ENCODE results near the gene TTC27. TPM values are rescaled to one million over a fixed set of nuclear protein-coding genes. Genes with fewer than 3 reads are reported as not detected.
A peak's percentile ranks its signal among the peaks of the same experiment; 100 is the strongest.

Gene TTC27
- total RNA-seq, 4 donors from 2014 or later: 10.4 to 13.9 (median 11.6) TPM

GRCh38 chr2:32706815-32707579 is 79.1 kb downstream of the TTC27 start:
- Histone ChIP-seq H3K4me1 (peaks cover 0 to 13% (median 6%) of the 10 kb centered on the region in 3 donors), H3K36me3 (peaks cover 0 to 39% of the 10 kb centered on the region in 2 donors), H3K9me3 (no peaks in the 10 kb centered on the region), H3K27me3 (no peaks in the 10 kb centered on the region), H3K27ac (no peak overlapping the region), H3K4me3 (no peak overlapping the region)
- 88 to 100% methylated on average over 2 to 3 of the region's 5 CpGs for WGBS, 2 donors (ENCODE audit: low coverage in 1 of 2)
- no peak for ATAC-seq
- TF ChIP-seq EP300 (IDR thresholded peaks at IDR 0.05) (no peak), POLR2AphosphoS5 (IDR thresholded peaks at IDR 0.05) (no peak), POLR2A (IDR thresholded peaks at IDR 0.05) (no peak)
- TF ChIP-seq, protein P1, sequence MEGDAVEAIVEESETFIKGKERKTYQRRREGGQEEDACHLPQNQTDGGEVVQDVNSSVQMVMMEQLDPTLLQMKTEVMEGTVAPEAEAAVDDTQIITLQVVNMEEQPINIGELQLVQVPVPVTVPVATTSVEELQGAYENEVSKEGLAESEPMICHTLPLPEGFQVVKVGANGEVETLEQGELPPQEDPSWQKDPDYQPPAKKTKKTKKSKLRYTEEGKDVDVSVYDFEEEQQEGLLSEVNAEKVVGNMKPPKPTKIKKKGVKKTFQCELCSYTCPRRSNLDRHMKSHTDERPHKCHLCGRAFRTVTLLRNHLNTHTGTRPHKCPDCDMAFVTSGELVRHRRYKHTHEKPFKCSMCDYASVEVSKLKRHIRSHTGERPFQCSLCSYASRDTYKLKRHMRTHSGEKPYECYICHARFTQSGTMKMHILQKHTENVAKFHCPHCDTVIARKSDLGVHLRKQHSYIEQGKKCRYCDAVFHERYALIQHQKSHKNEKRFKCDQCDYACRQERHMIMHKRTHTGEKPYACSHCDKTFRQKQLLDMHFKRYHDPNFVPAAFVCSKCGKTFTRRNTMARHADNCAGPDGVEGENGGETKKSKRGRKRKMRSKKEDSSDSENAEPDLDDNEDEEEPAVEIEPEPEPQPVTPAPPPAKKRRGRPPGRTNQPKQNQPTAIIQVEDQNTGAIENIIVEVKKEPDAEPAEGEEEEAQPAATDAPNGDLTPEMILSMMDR (IDR thresholded peaks at IDR 0.05): no peak

DNA sequence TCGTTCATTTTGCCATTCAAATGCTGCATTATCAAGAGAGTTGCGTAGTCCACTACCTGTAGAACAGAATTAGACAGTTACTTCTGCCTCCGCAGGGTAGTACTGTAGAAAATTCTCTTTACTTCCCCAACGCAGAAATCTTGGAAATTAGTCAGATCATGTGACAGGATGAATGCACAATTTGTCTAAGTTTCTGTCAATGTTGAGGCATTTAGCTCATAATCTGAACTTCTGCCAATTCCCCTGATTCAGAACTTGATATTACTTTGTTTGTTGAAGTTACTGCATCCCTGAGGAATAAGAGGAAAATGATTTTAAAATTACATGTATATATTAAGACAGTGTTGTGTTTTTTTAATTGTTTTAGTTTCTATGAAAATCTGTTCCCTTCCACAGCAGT is 83.4 kb downstream of the TTC27 start:
- no peaks in the 10 kb centered on the region for H3K9me3 ChIP-seq
- no peak overlapping the region for H3K4me3 ChIP-seq
- H3K4me1 ChIP-seq: peaks cover 0 to 33% (median 7%) of the 10 kb centered on the region in 3 donors
- H3K27ac ChIP-seq: peak overlapping the region in 1 of 4 donors; percentile 61
- ATAC-seq: peak; percentile 41
- peaks cover 0 to 9% of the 10 kb centered on the region in 2 donors for H3K36me3 ChIP-seq
- no peaks in the 10 kb centered on the region for H3K27me3 ChIP-seq
- 35 to 42% methylated on average over 4 of the region's 4 CpGs for WGBS, 2 donors (ENCODE audit: low coverage in 1 of 2)
- TF ChIP-seq, protein P1 (IDR thresholded peaks at IDR 0.05): no peak
- TF ChIP-seq EP300 (IDR thresholded peaks at IDR 0.05) (no peak), POLR2A (IDR thresholded peaks at IDR 0.05) (no peak), POLR2AphosphoS5 (IDR thresholded peaks at IDR 0.05) (no peak)

GRCh38 chr2:32711908-32712501 is 84.2 kb downstream of the TTC27 start:
- 8 to 16% methylated on average over 3 of the region's 4 CpGs for WGBS, 2 donors (ENCODE audit: low coverage in 1 of 2)
- no peaks in the 10 kb centered on the region for H3K27me3 ChIP-seq
- H3K4me1 ChIP-seq: peaks cover 0 to 33% (median 7%) of the 10 kb centered on the region in 3 donors
- ATAC-seq: no peak
- no peak for TF ChIP-seq EP300 (IDR thresholded peaks at IDR 0.05)
- TF ChIP-seq POLR2AphosphoS5 (IDR thresholded peaks at IDR 0.05): no peak
- no peak for TF ChIP-seq POLR2A (IDR thresholded peaks at IDR 0.05)
- TF ChIP-seq, protein P1 (IDR thresholded peaks at IDR 0.05): no peak
- H3K9me3 ChIP-seq: no peaks in the 10 kb centered on the region
- no peak overlapping the region for H3K4me3 ChIP-seq
- peaks cover 0 to 2% of the 10 kb centered on the region in 2 donors for H3K36me3 ChIP-seq
- peak overlapping the region in 2 of 4 donors; percentile 15 to 61 for H3K27ac ChIP-seq

- H3K27me3 ChIP-seq: no peaks in the 10 kb centered on the region
- peaks cover 0 to 33% (median 7%) of the 10 kb centered on the region in 3 donors for H3K4me1 ChIP-seq
- 58 to 85% methylated on average over 2 of the region's 2 CpGs for WGBS, 2 donors (ENCODE audit: low coverage in 1 of 2)
- peak overlapping the region in 1 of 4 donors; percentile 61 for H3K27ac ChIP-seq
- ATAC-seq: peak; percentile 22
- no peaks in the 10 kb centered on the region for H3K9me3 ChIP-seq
- TF ChIP-seq POLR2A (IDR thresholded peaks at IDR 0.05) (no peak), POLR2AphosphoS5 (IDR thresholded peaks at IDR 0.05) (no peak), EP300 (IDR thresholded peaks at IDR 0.05) (no peak)
- TF ChIP-seq, protein P1 (IDR thresholded peaks at IDR 0.05): no peak
- no peaks in the 10 kb centered on the region for H3K36me3 ChIP-seq
- H3K4me3 ChIP-seq: no peak overlapping the region
These were observed 85.0 kb downstream of the TTC27 start for GRCh38 chr2:32712870-32713269.
